OCI-LY7 (cell line): Measurements from ENCODE around the gene MAN1A2. TPM values are rescaled to one million over a fixed set of nuclear protein-coding genes. Genes with fewer than 3 reads are reported as not detected.
"Not testable (repeated sequence)": the region's sequence is repeated elsewhere in the genome, so short reads cannot be mapped to it uniquely, and the experiment has no call there.

Experiments used
- BruUV-seq: library from RNA; stranded (reverse); fragments of 400-500 nt; replicated peaks from 2 replicates; lab custom pipeline; 2021; lab: Mats Ljungman, UMichigan
- CTCF ChIA-PET: fragments of 300-600 bp; sonication (Branson Sonifier 250); formaldehyde crosslinking; loops from one replicate; lab custom pipeline; 2022; ENCODE audit warnings: antibody characterized with exemption; ENCODE audit not compliant: unreplicated experiment; lab: Charles Lee
- POLR2A ChIA-PET: fragments of 300-600 bp; sonication (Branson Sonifier 250); formaldehyde crosslinking; loops from one replicate; lab custom pipeline; 2022; ENCODE audit warnings: antibody characterized with exemption; lab: Charles Lee
- DNase-seq: peaks from one replicate; pipeline ENCODE4 v3.0.0-alpha.2; 2015; ENCODE audit warnings: low spot score
- H2AFZ ChIP-seq: fragments of 200-600 bp; sonication (generic), shearing (Covaris generic); 2 replicates; pipeline ENCODE4 v1.6.1; 2014; ENCODE audit warnings: mild to moderate bottlenecking, antibody characterized with exemption, low read length, moderate library complexity
- H3K27ac ChIP-seq: fragments of 200-600 bp; sonication (generic); 2 replicates; pipeline ENCODE4 v1.5.1; 2014; ENCODE audit warnings: mixed run types, low read depth, mild to moderate bottlenecking, moderate library complexity, low read length, inconsistent platforms; ENCODE audit not compliant: poor library complexity, severe bottlenecking
- H3K36me3 ChIP-seq: fragments of 200-600 bp; sonication (generic); 2 replicates; pipeline ENCODE4 v1.6.1; 2014; ENCODE audit warnings: mild to moderate bottlenecking, antibody characterized with exemption, low read length, moderate library complexity, mixed read lengths; ENCODE audit not compliant: insufficient read depth
- H3K4me1 ChIP-seq: fragments of 200-600 bp; sonication (generic); 2 replicates; pipeline ENCODE4 v1.5.1; 2014; ENCODE audit warnings: mild to moderate bottlenecking, low read length; ENCODE audit not compliant: insufficient read depth, poor library complexity, severe bottlenecking
- H3K4me2 ChIP-seq: fragments of 200-600 bp; sonication (generic); 2 replicates; pipeline ENCODE4 v1.6.1; 2014; ENCODE audit warnings: mild to moderate bottlenecking, low read length
- H3K4me3 ChIP-seq: fragments of 200-600 bp; sonication (generic); 2 replicates; pipeline ENCODE4 v1.5.1; 2014; ENCODE audit warnings: mild to moderate bottlenecking, low read depth, low read length; ENCODE audit not compliant: poor library complexity, severe bottlenecking
- H3K79me2 ChIP-seq: fragments of 200-600 bp; sonication (generic); 2 replicates; pipeline ENCODE4 v1.6.1; 2016; ENCODE audit warnings: low read depth, mild to moderate bottlenecking, low read length, moderate library complexity, mixed read lengths; ENCODE audit not compliant: insufficient read depth
- H3K9me2 ChIP-seq: fragments of 200-600 bp; sonication (generic); 2 replicates; pipeline ENCODE4 v1.6.1; 2016; ENCODE audit warnings: mild to moderate bottlenecking, low read length, mixed read lengths; ENCODE audit not compliant: insufficient read depth
- H3K9me3 ChIP-seq: fragments of 200-600 bp; sonication (generic); 2 replicates; pipeline ENCODE4 v1.6.1; 2014; ENCODE audit warnings: mild to moderate bottlenecking, mixed run types, low read length, mixed read lengths
- H4K20me1 ChIP-seq: fragments of 200-600 bp; sonication (generic); 2 replicates; pipeline ENCODE4 v1.6.1; 2014; ENCODE audit warnings: mild to moderate bottlenecking, antibody characterized with exemption, low read length, moderate library complexity, mixed read lengths; ENCODE audit not compliant: insufficient read depth
- CTCF ChIP-seq: fragments of 200-600 bp; sonication (generic); conservative IDR thresholded peaks from 2 replicates; pipeline ENCODE4 v1.5.1; 2014; ENCODE audit warnings: mild to moderate bottlenecking, antibody characterized with exemption, low read length, moderate library complexity, mixed read lengths
- EZH2phosphoT487 ChIP-seq: fragments of 200-600 bp; sonication (generic); IDR thresholded peaks from 2 replicates; pipeline ENCODE4 v1.6.1; 2018; ENCODE audit warnings: low read depth, borderline replicate concordance, mild to moderate bottlenecking, mixed run types, antibody characterized with exemption, low read length, moderate library complexity, mixed read lengths
- intact Hi-C: fragments of 100-400 bp; cut with micrococcal nuclease; formaldehyde crosslinking; loops from one replicate; pipeline ENCODE4 v1.10.0; 2022; ENCODE audit not compliant: unreplicated experiment
- total RNA-seq, 2 experiments: library from RNA; depleted of rRNA in 1 of 2; stranded (reverse); fragments of >200 nt in 1 of 2; shearing (Covaris generic) in 1 of 2; gene quantifications; 2 replicates each; pipeline ENCODE4 v1.2.3, GENCODE V29; 2014 to 2022

MAN1A2 gene
- total RNA-seq, 2 experiments from 2014 or later = 16.1 to 27.5 TPM

GRCh38 chr1:117453958-117454357 is 86.7 kb downstream of the MAN1A2 start:
- no peaks in the 10 kb centered on the region for H3K79me2 ChIP-seq
- H3K4me3 ChIP-seq = no peak overlapping the region
- H3K9me3 ChIP-seq = no peaks in the 10 kb centered on the region
- intact Hi-C loops = no loop called here
- ChIA-PET POLR2A (no interaction called here), CTCF (no interaction called here)
- DNase-seq = no peak
- no peak overlapping the region for H3K27ac ChIP-seq
- H3K9me2 ChIP-seq = no peaks in the 10 kb centered on the region
- no peaks in the 10 kb centered on the region for H4K20me1 ChIP-seq
- H3K4me1 ChIP-seq = no peaks in the 10 kb centered on the region
- H3K36me3 ChIP-seq = no peaks in the 10 kb centered on the region
- H3K4me2 ChIP-seq = no peak overlapping the region
- H2AFZ ChIP-seq = no peak overlapping the region
- no TSS peak for BruUV-seq
- TF ChIP-seq CTCF (no peak), EZH2phosphoT487 (no peak)

- H3K9me2 ChIP-seq, H3K4me1 ChIP-seq, H3K79me2 ChIP-seq, H3K4me3 ChIP-seq, H3K27ac ChIP-seq, H4K20me1 ChIP-seq, DNase-seq, H3K36me3 ChIP-seq, POLR2A ChIA-PET, intact Hi-C loops, H3K9me3 ChIP-seq, BruUV-seq, H2AFZ ChIP-seq, H3K4me2 ChIP-seq, CTCF ChIA-PET: not testable (repeated sequence)
Observed at GRCh38 chr1:117458410-117458809, 91.2 kb downstream of the MAN1A2 start.

- CTCF ChIA-PET = no interaction called here
- no peak for TF ChIP-seq CTCF
- TF ChIP-seq EZH2phosphoT487 = no peak
- H3K4me3 ChIP-seq = no peak overlapping the region
- no peaks in the 10 kb centered on the region for H3K79me2 ChIP-seq
- no peak for DNase-seq
- no peaks in the 10 kb centered on the region for H4K20me1 ChIP-seq
- no peak overlapping the region for H3K4me2 ChIP-seq
- no TSS peak for BruUV-seq
- POLR2A ChIA-PET = no interaction called here
- H3K4me1 ChIP-seq = no peaks in the 10 kb centered on the region
- H2AFZ ChIP-seq = no peak overlapping the region
- intact Hi-C loops = no loop called here
- H3K9me2 ChIP-seq = no peaks in the 10 kb centered on the region
- H3K36me3 ChIP-seq = no peaks in the 10 kb centered on the region
- H3K27ac ChIP-seq = no peak overlapping the region
- no peaks in the 10 kb centered on the region for H3K9me3 ChIP-seq
Observed at GRCh38 chr1:117466761-117467160, 99.5 kb downstream of the MAN1A2 start.
